ENCODE measurements around the gene OTULINL. TPM values are rescaled to one million over a fixed set of nuclear protein-coding genes. Genes with fewer than 3 reads are reported as not detected.

Gene OTULINL
- total RNA-seq, 4 donors from 2014 or later: 7.8 to 15.6 (median 11.4) TPM

DNA sequence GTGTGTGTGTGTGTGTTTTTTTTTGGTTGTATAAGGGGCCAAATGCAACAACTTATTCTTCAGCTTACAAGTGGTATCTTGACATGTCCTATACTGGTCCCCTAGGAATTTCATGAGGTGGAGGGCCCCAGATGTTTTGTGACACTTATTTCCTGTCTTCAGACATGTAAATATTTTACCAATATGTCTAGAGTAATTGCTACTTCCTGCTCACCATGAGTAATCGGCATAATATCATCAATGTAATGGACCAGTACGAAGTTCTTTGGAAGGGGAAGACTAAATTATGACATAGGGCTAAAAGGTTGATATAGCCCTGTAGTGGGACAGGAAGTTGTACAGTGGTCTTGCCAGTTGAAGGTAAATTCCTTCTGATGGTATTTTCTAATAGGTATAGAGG, 79.2 kb downstream of the OTULINL start:
- ATAC-seq (ENCODE audit: low FRiP score) (no peak), DNase-seq (ENCODE audit: low spot score) (no peak)
- no peak for TF ChIP-seq CTCF (IDR thresholded peaks at IDR 0.05)

Other genes starting within 250 kb of the OTULINL start
- 10 to 100 TPM; 28.3 to 55.0 (median 30.3) TPM for gene OTULIN, start 82.9 kb downstream of the OTULINL start, total RNA-seq